ENCODE results near the gene SPAG6. TPM values are rescaled to one million over a fixed set of nuclear protein-coding genes. Genes with fewer than 3 reads are reported as not detected.

Gene SPAG6
- total and polyA plus RNA-seq, 2 of the 4 experiments (the other 2 are of a cell fraction), result not detected

- BruUV-seq (replicated peaks), result no TSS peak
- TF ChIP-seq MAFK (IDR thresholded peaks at IDR 0.05; ENCODE audit: low read depth, low read length) (no peak), NFE2L2 (IDR thresholded peaks at IDR 0.05; ENCODE audit: low read depth, low read length) (no peak), RAD21 (IDR thresholded peaks at IDR 0.05; ENCODE audit: low read length) (no peak)
- CTCF ChIA-PET, result no interaction called here
Observed at GRCh38 chr10:22386503-22386902, 41.2 kb downstream of the SPAG6 start.

More at GRCh38 chr10:22386503-22386902, 41.2 kb downstream of the SPAG6 start:
- Histone ChIP-seq H3K9ac (ENCODE audit: low read depth, low read length) (no peak overlapping the region), H2BK15ac (ENCODE audit: low read depth, low read length) (no peak overlapping the region), H3K9me1 (ENCODE audit: insufficient read depth, low read length) (no peaks in the 10 kb centered on the region), H4K20me1 (ENCODE audit: insufficient read depth, low read length) (no peaks in the 10 kb centered on the region), H2AK5ac (ENCODE audit: low read depth, low read length) (no peak overlapping the region), H3K14ac (replicated peaks; ENCODE audit: low read depth, low read length) (no peak overlapping the region), H2AFZ (replicated peaks; ENCODE audit: low read length, poor library complexity) (no peak overlapping the region), H2BK20ac (ENCODE audit: low read depth, low read length) (no peak overlapping the region), H3K18ac (ENCODE audit: low read depth, low read length) (no peak overlapping the region), H4K91ac (ENCODE audit: insufficient read depth, low read depth, low read length) (no peak overlapping the region), H3K23ac (ENCODE audit: low read depth, low read length) (no peak overlapping the region), H4K8ac (ENCODE audit: low read depth in 2 of 2, low read length in 2 of 2) (no peak overlapping the region), H3K79me1 (ENCODE audit: low read depth in 1 of 2, low read length in 2 of 2) (no peaks in the 10 kb centered on the region), H2AK9ac (replicated peaks; ENCODE audit: low read depth, low read length, poor library complexity) (no peak overlapping the region), H3K27me3 (ENCODE audit: control insufficient read depth, insufficient read depth, low read length) (peaks cover 7% of the 10 kb centered on the region; the same call in 1 of the 2 replicates), H3K4ac (ENCODE audit: low read depth, low read length) (no peak overlapping the region), H3K4me3 (ENCODE audit: insufficient read depth, low read depth, low read length) (no peak overlapping the region), H2BK120ac (ENCODE audit: low read depth, low read length) (no peak overlapping the region), H3K4me1 (ENCODE audit: control insufficient read depth, insufficient read depth, low read length) (no peaks in the 10 kb centered on the region), H3K56ac (ENCODE audit: extremely low read depth, insufficient read depth, low read length) (no peak overlapping the region), H3K27ac (ENCODE audit: insufficient read depth, low read length) (no peak overlapping the region), H3K9me3 (ENCODE audit: control insufficient read depth, insufficient read depth, low read length) (no peaks in the 10 kb centered on the region), H4K5ac (ENCODE audit: low read depth, low read length) (no peak overlapping the region), H3K36me3 (ENCODE audit: control insufficient read depth, insufficient read depth, low read length) (no peaks in the 10 kb centered on the region), H3K4me2 (ENCODE audit: low read depth, low read length) (no peak overlapping the region), H2BK5ac (ENCODE audit: low read depth, low read length, poor library complexity, severe bottlenecking) (no peak overlapping the region)
- in situ Hi-C loops (cut with MboI; ENCODE audit: low sequenced_read_pairs) (no loop called here), dilution Hi-C loops (cut with HindIII; ENCODE audit: low sequenced_read_pairs, unreplicated experiment) (no loop called here), intact Hi-C loops (cut with micrococcal nuclease) (no loop called here)
- POLR2A ChIA-PET (ENCODE audit: unreplicated experiment), result no interaction called here
- WGBS, 2 experiments (ENCODE audit: extremely low coverage in 2 of 2, insufficient read length in 1 of 2), result no CpG with 5 or more reads among the region's 1 CpG
- DNase-seq (no peak), ATAC-seq (ENCODE audit: low read depth) (no peak)
